SU-DHL-6 (cell line): ENCODE data around the gene RPSA.

Source experiments
- H2AFZ ChIP-seq: fragments of 200-600 bp; sonication (generic); 2 replicates; pipeline ENCODE4 v1.6.1; 2014; ENCODE audit warnings: low read depth, mild to moderate bottlenecking, moderate library complexity, mixed read lengths, antibody characterized with exemption, low read length; ENCODE audit not compliant: severe bottlenecking
- H3F3A ChIP-seq: fragments of 200-600 bp; shearing (Covaris generic); 2 replicates; pipeline ENCODE4 v1.6.0; 2016; ENCODE audit warnings: antibody characterized with exemption, mild to moderate bottlenecking; ENCODE audit not compliant: insufficient read depth
- H3K27ac ChIP-seq: fragments of 200-600 bp; sonication (generic); 2 replicates; pipeline ENCODE4 v1.5.1; 2016; ENCODE audit warnings: low read depth, mild to moderate bottlenecking, low read length, moderate library complexity, mixed read lengths
- H3K27me3 ChIP-seq: fragments of 200-600 bp; sonication (generic), shearing (Covaris generic); 2 replicates; pipeline ENCODE4 v1.6.0; 2014; ENCODE audit warnings: mild to moderate bottlenecking, low read length
- H3K36me3 ChIP-seq: fragments of 200-600 bp; sonication (generic); 2 replicates; pipeline ENCODE4 v1.6.1; 2014; ENCODE audit warnings: mild to moderate bottlenecking, low read length, mixed read lengths
- H3K4me2 ChIP-seq: fragments of 300-600, 200-600 bp; shearing (Covaris generic), sonication (generic); 2 replicates; pipeline ENCODE4 v1.6.0; 2014; ENCODE audit warnings: low read length, low read depth, mild to moderate bottlenecking; ENCODE audit not compliant: poor library complexity, severe bottlenecking
- H3K4me3 ChIP-seq: fragments of 200-600 bp; sonication (generic); 2 replicates; pipeline ENCODE4 v1.5.1; 2014; ENCODE audit warnings: antibody characterized with exemption, low read length, mild to moderate bottlenecking, mixed read lengths; ENCODE audit not compliant: insufficient read depth, poor library complexity, severe bottlenecking
- H3K79me2 ChIP-seq: fragments of 200-600 bp; sonication (generic); 2 replicates; pipeline ENCODE4 v1.6.1; 2014; ENCODE audit warnings: mild to moderate bottlenecking, low read length, moderate library complexity; ENCODE audit not compliant: insufficient read depth
- H3K9ac ChIP-seq: fragments of 200-600 bp; sonication (generic); 2 replicates; pipeline ENCODE4 v1.7.0; 2014; ENCODE audit warnings: mild to moderate bottlenecking, low read length
- H3K9me2 ChIP-seq: fragments of 200-600 bp; sonication (generic); replicated peaks from 2 replicates; pipeline ENCODE4 v1.6.1; 2014; ENCODE audit warnings: low read length; ENCODE audit not compliant: insufficient read depth
- H3K9me3 ChIP-seq: fragments of 200-600 bp; sonication (generic); 2 replicates; pipeline ENCODE4 v1.6.1; 2014; ENCODE audit warnings: low read length, mixed read lengths; ENCODE audit not compliant: insufficient read depth
- H4K20me1 ChIP-seq: fragments of 200-600 bp; sonication (generic); 2 replicates; pipeline ENCODE4 v1.6.1; 2014; ENCODE audit warnings: low read depth, mild to moderate bottlenecking, antibody characterized with exemption, low read length, moderate library complexity, mixed read lengths
- EZH2phosphoT487 ChIP-seq: fragments of 200-600 bp; sonication (generic), shearing (Covaris generic); conservative IDR thresholded peaks from 2 replicates; pipeline ENCODE4 v1.6.1; 2018; ENCODE audit warnings: mild to moderate bottlenecking, antibody characterized with exemption, low read length, moderate library complexity, mixed read lengths
- TF ChIP-seq, protein P1 (sequence below): fragments of 200-600 bp; sonication (generic); IDR thresholded peaks from one replicate; pipeline ENCODE4 v1.5.1; 2017; ENCODE audit warnings: antibody characterized with exemption, mild to moderate bottlenecking, low read length, moderate library complexity; ENCODE audit not compliant: insufficient read depth, poor library complexity, severe bottlenecking

Gene RPSA

DNA sequence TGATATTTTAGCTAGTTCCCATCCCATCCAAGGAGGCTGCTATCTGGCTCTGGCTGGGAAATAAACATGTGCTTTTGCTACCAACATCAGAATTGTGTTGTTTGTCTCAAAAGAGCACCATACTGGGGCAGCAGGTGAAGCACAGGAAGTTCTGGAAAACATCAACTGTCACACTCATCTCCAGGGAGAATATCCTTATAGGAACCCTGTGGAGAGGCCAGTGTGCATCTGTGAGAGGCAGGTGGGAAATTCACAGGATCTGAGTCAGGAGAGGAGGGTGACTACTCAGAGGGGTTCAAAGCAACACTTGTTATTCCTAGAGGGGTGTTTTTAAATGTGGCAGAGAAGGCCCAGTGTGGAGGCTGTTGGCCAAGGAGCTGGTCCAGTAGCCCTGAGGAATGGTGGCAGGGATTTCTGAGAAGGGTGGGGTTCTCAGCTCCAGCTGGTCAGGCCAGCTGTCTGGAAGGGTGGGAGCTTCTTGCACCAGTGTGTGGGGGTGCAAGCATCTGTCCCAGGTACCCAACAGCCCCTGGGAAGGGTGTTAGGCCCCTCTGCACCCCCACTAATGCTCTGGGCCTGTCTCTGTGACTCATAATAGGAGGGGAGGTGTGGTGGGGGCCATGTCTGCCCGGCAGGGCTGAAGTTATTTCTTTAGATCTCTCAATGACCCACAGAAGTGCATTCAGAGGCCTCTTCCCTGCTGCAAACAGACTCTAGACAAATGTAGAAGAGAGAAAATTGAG lies 28.7 kb downstream of the RPSA start:
- no peak overlapping the region for H3K4me2 ChIP-seq
- no peaks in the 10 kb centered on the region for H3K27me3 ChIP-seq
- no peak overlapping the region for H2AFZ ChIP-seq
- no peak for TF ChIP-seq EZH2phosphoT487
- TF ChIP-seq, protein P1, sequence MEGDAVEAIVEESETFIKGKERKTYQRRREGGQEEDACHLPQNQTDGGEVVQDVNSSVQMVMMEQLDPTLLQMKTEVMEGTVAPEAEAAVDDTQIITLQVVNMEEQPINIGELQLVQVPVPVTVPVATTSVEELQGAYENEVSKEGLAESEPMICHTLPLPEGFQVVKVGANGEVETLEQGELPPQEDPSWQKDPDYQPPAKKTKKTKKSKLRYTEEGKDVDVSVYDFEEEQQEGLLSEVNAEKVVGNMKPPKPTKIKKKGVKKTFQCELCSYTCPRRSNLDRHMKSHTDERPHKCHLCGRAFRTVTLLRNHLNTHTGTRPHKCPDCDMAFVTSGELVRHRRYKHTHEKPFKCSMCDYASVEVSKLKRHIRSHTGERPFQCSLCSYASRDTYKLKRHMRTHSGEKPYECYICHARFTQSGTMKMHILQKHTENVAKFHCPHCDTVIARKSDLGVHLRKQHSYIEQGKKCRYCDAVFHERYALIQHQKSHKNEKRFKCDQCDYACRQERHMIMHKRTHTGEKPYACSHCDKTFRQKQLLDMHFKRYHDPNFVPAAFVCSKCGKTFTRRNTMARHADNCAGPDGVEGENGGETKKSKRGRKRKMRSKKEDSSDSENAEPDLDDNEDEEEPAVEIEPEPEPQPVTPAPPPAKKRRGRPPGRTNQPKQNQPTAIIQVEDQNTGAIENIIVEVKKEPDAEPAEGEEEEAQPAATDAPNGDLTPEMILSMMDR = no peak
- H3K9ac ChIP-seq = no peak overlapping the region
- H3K9me3 ChIP-seq = no peaks in the 10 kb centered on the region
- H3F3A ChIP-seq = no peaks in the 10 kb centered on the region
- H3K4me3 ChIP-seq = no peak overlapping the region
- H3K9me2 ChIP-seq = no peaks in the 10 kb centered on the region
- H3K27ac ChIP-seq = no peak overlapping the region
- no peaks in the 10 kb centered on the region for H3K36me3 ChIP-seq
- H3K79me2 ChIP-seq = no peaks in the 10 kb centered on the region
- no peaks in the 10 kb centered on the region for H4K20me1 ChIP-seq

DNA sequence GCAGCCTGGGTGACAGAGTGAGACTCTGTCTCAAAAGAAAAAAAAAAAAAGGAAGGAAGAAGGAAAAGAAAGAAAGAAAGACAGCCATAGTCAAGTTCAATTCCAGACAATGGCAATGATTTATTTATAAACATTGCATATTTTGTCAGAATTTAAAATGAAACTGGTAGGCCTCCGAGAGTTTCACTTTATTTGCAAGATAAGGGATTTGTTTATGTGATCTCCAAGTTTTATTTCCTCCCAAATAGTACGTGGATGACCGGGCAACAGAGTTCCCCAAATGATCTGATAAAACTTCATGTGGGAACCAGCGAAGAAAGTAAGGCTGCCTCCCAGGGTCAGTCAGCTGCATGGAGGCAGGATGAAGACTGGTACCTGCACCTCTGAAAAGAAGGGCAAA lies 32.4 kb downstream of the RPSA start:
- Histone ChIP-seq H2AFZ (no peak overlapping the region), H3K79me2 (no peaks in the 10 kb centered on the region), H3K36me3 (no peaks in the 10 kb centered on the region), H3K27ac (no peak overlapping the region), H3K4me2 (no peak overlapping the region), H4K20me1 (no peaks in the 10 kb centered on the region), H3F3A (no peaks in the 10 kb centered on the region), H3K4me3 (no peak overlapping the region), H3K27me3 (no peaks in the 10 kb centered on the region), H3K9me2 (no peaks in the 10 kb centered on the region), H3K9ac (no peak overlapping the region), H3K9me3 (no peaks in the 10 kb centered on the region)
- TF ChIP-seq, protein P1 = no peak
- no peak for TF ChIP-seq EZH2phosphoT487

DNA sequence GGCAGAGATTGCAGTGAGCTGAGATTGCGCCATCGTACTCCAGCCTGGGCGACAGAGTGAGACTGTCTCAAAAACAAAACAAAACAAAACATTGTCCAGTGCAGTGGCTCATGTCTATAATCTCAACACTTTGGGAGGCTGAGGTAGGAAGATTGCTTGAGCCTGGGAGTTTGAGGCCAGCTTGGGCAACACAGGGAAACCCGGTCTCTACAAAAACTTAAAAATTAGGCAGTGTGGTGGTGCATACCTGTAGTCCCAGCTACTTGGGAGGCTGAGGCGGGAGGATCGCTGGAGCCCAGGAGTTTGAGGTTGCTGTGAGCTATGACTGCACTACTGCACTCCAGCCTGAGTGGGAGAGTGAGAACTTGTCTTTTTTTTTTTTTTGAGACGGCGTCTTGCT lies 33.8 kb downstream of the RPSA start:
- H3K27ac ChIP-seq = no peak overlapping the region
- no peaks in the 10 kb centered on the region for H3K9me2 ChIP-seq
- H3K79me2 ChIP-seq = no peaks in the 10 kb centered on the region
- no peaks in the 10 kb centered on the region for H3K36me3 ChIP-seq
- no peaks in the 10 kb centered on the region for H3K27me3 ChIP-seq
- no peaks in the 10 kb centered on the region for H4K20me1 ChIP-seq
- no peaks in the 10 kb centered on the region for H3K9me3 ChIP-seq
- H3K9ac ChIP-seq = no peak overlapping the region
- H3K4me2 ChIP-seq = no peak overlapping the region
- H2AFZ ChIP-seq = no peak overlapping the region
- H3K4me3 ChIP-seq = no peak overlapping the region
- H3F3A ChIP-seq = no peaks in the 10 kb centered on the region
- no peak for TF ChIP-seq EZH2phosphoT487
- TF ChIP-seq, protein P1 = no peak
